GM18511 (cell line): ENCODE data around the gene HBEGF.
A peak's percentile ranks its signal among the peaks of the same experiment; 100 is the strongest.
"Not testable (repeated sequence)": the region's sequence is repeated elsewhere in the genome, so short reads cannot be mapped to it uniquely, and the experiment has no call there.

ENCODE experiments used
- ATAC-seq: cut with Tn5 transposase; IDR thresholded peaks from one replicate; pipeline ENCODE4 v1.9.1; 2021; ENCODE audit warnings: mild to moderate bottlenecking, moderate library complexity; ENCODE audit not compliant: unreplicated experiment

HBEGF gene

GRCh38 chr5:140361901-140362300, 15.5 kb upstream of the HBEGF start:
- no peak for ATAC-seq

- no peak for ATAC-seq
Observed at GRCh38 chr5:140360681-140361479, 14.5 kb upstream of the HBEGF start.

- ATAC-seq = no peak
Observed at GRCh38 chr5:140360101-140360500, 13.7 kb upstream of the HBEGF start, which contains the start of gene SLC4A9. Gene SLC4A9, plus strand, starts transcription at chr5:140360194. Its CDS starts 43 bp downstream, at chr5:140360237.

- no peak for ATAC-seq
Observed at GRCh38 chr5:140358738-140359310, 12.4 kb upstream of the HBEGF start.

- peak; percentile 97 for ATAC-seq
Observed at GRCh38 chr5:140357726-140358093, 11.3 kb upstream of the HBEGF start.

- peak; percentile 53 for ATAC-seq
Observed at GRCh38 chr5:140356853-140357725, 10.7 kb upstream of the HBEGF start.

- ATAC-seq = no peak
Observed at GRCh38 chr5:140355546-140355945, 9.1 kb upstream of the HBEGF start.

GRCh38 chr5:140351609-140352334, 5.4 kb upstream of the HBEGF start:
- ATAC-seq = peak; percentile 72

GRCh38 chr5:140349244-140349643, 2.8 kb upstream of the HBEGF start:
- no peak for ATAC-seq

GRCh38 chr5:140348104-140348503, 1.7 kb upstream of the HBEGF start:
- ATAC-seq = no peak

- no peak for ATAC-seq
Observed at GRCh38 chr5:140347360-140347759, 957 bp upstream of the HBEGF start.

- ATAC-seq = peak; percentile 36
Observed at GRCh38 chr5:140345919-140346347, 470 bp downstream of the HBEGF start.

- no peak for ATAC-seq
Observed at GRCh38 chr5:140344683-140345423, 1.6 kb downstream of the HBEGF start.

GRCh38 chr5:140343849-140344248, 2.6 kb downstream of the HBEGF start:
- ATAC-seq = not testable (repeated sequence)

- no peak for ATAC-seq
Observed at GRCh38 chr5:140342896-140343295, 3.5 kb downstream of the HBEGF start.

GRCh38 chr5:140342287-140342686, 4.1 kb downstream of the HBEGF start:
- no peak for ATAC-seq

- ATAC-seq = no peak
Observed at GRCh38 chr5:140341591-140341990, 4.8 kb downstream of the HBEGF start.

GRCh38 chr5:140340605-140341121, 5.7 kb downstream of the HBEGF start:
- no peak for ATAC-seq

GRCh38 chr5:140339636-140340035, 6.8 kb downstream of the HBEGF start:
- no peak for ATAC-seq

GRCh38 chr5:140338908-140339307, 7.5 kb downstream of the HBEGF start:
- no peak for ATAC-seq
